ENCODE measurements around the gene MYOG. TPM values are rescaled to one million over a fixed set of nuclear protein-coding genes. Genes with fewer than 3 reads are reported as not detected.

Gene MYOG
- total RNA-seq, 5 donors from 2014 or later (not counting 1 experiment from before 2014, with no cell fraction given): not detected

DNA sequence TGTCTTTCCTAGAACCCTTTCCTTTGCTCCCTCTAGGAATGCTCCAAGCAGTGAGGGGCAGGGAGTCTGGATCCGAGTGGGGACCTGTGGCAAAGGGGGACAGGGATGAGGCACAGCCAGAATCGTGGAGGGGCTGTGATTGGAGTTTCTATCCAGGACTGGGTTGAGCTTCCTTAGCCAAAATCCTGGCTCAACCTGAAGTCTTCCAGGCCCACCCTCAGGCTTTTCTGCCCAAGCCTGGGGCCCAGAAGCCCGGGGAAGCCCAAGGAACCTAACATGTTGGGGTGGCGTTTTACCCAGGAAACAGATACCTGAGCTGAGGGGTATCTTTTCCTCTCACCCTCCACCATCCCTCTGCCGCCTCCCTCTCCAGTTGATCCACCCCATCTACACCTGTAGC is 5.4 kb downstream of the MYOG start:
- no peak overlapping the region for H3K27ac Mint-ChIP-seq
- Histone ChIP-seq H3K4me1 (ENCODE audit: control insufficient read depth in 1 of 2, extremely low read depth in 1 of 2, insufficient read depth in 2 of 2, low read length in 2 of 2) (peaks cover 0 to 9% of the 10 kb centered on the region in 2 experiments), H3K27ac (ENCODE audit: low read length) (no peak overlapping the region), H3K27me3 (replicated peaks in 1 of 2; ENCODE audit: control insufficient read depth in 2 of 2, extremely low read depth in 1 of 2, insufficient read depth in 2 of 2, low read length in 1 of 2) (peaks cover 0 to 64% of the 10 kb centered on the region in 2 experiments), H3K36me3 (ENCODE audit: control insufficient read depth in 2 of 2, extremely low read depth in 1 of 2, insufficient read depth in 1 of 2, low read length in 1 of 2) (no peaks in the 10 kb centered on the region), H3K4me3 (ENCODE audit: control insufficient read depth in 1 of 2, extremely low read depth in 1 of 2, low read length in 1 of 2) (no peak overlapping the region), H3K9me3 (no peaks in the 10 kb centered on the region)
- H3K4me3 Mint-ChIP-seq: no peak overlapping the region
- peaks cover 29 to 45% of the 10 kb centered on the region in 2 donors for H3K27me3 Mint-ChIP-seq
- H3K4me1 Mint-ChIP-seq: peaks cover 5 to 6% (median 5%) of the 10 kb centered on the region in 3 donors
- no peak for ATAC-seq (replicated peaks in 1 of 4)
- 57% methylated on average over 3 of the region's 5 CpGs for WGBS (ENCODE audit: insufficient coverage)
- ChIA-PET POLR2A (no interaction called here), CTCF (no interaction called here)
- DNase-seq: no peak
- H3K36me3 Mint-ChIP-seq: no peaks in the 10 kb centered on the region
- H3K9me3 Mint-ChIP-seq: no peaks in the 10 kb centered on the region

GRCh38 chr1:203078478-203078877 is 7.3 kb downstream of the MYOG start:
- H3K27me3 Mint-ChIP-seq: peaks cover 43 to 60% of the 10 kb centered on the region in 2 donors
- WGBS (ENCODE audit: insufficient coverage): no CpG with 5 or more reads among the region's 3 CpGs
- POLR2A ChIA-PET: interaction anchor here in 1 of 2 donors (0.6 kb wide), 1 partner anchor 72 kb away, joined by 5 read pairs; no protein-coding TSS in a partner anchor

DNA sequence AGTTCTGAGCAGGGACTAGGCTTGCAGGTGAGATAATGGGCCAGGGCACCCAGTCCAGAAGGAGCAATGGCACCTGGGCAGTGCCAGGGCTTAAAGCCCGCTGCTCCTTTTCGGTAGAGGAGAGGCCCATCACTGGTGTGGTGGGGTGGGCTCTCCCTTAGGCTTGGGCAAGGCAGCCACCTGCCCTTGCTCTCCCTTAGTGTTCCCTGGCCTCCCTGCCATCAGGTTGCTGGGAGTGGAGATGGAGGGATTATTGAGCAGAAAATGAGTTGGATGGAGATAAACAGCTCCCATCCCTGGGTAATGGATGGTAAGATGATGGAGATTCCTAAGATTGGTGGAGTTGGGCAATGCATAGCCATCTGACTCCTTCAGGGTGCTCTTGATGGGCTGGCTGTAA is 7.9 kb downstream of the MYOG start:
- H3K27ac Mint-ChIP-seq: no peak overlapping the region
- H3K36me3 Mint-ChIP-seq: no peaks in the 10 kb centered on the region
- no peak overlapping the region for H3K4me3 Mint-ChIP-seq
- no CpG with 5 or more reads among the region's 2 CpGs for WGBS (ENCODE audit: insufficient coverage)
- peaks cover 5 to 11% (median 6%) of the 10 kb centered on the region in 3 donors for H3K4me1 Mint-ChIP-seq
- H3K4me1 ChIP-seq (ENCODE audit: control insufficient read depth in 1 of 2, extremely low read depth in 1 of 2, insufficient read depth in 2 of 2, low read length in 2 of 2): peaks cover 0 to 11% of the 10 kb centered on the region in 2 experiments
- H3K36me3 ChIP-seq (ENCODE audit: control insufficient read depth in 2 of 2, extremely low read depth in 1 of 2, insufficient read depth in 1 of 2, low read length in 1 of 2): no peaks in the 10 kb centered on the region
- H3K27ac ChIP-seq (ENCODE audit: low read length): no peak overlapping the region
- POLR2A ChIA-PET: no interaction called here
- H3K27me3 Mint-ChIP-seq: peaks cover 49 to 64% of the 10 kb centered on the region in 2 donors
- no peaks in the 10 kb centered on the region for H3K9me3 ChIP-seq
- H3K4me3 ChIP-seq (ENCODE audit: control insufficient read depth in 1 of 2, extremely low read depth in 1 of 2, low read length in 1 of 2): no peak overlapping the region
- CTCF ChIA-PET: no interaction called here
- ATAC-seq (replicated peaks in 1 of 4) (no peak), DNase-seq (no peak)
- no peaks in the 10 kb centered on the region for H3K9me3 Mint-ChIP-seq
- H3K27me3 ChIP-seq (replicated peaks in 1 of 2; ENCODE audit: control insufficient read depth in 2 of 2, extremely low read depth in 1 of 2, insufficient read depth in 2 of 2, low read length in 1 of 2): peaks cover 0 to 65% of the 10 kb centered on the region in 2 experiments

More at GRCh38 chr1:203078478-203078877, 7.3 kb downstream of the MYOG start:
- Histone ChIP-seq H3K36me3 (ENCODE audit: control insufficient read depth in 2 of 2, extremely low read depth in 1 of 2, insufficient read depth in 1 of 2, low read length in 1 of 2) (no peaks in the 10 kb centered on the region), H3K4me3 (ENCODE audit: control insufficient read depth in 1 of 2, extremely low read depth in 1 of 2, low read length in 1 of 2) (no peak overlapping the region), H3K27ac (ENCODE audit: low read length) (no peak overlapping the region), H3K4me1 (ENCODE audit: control insufficient read depth in 1 of 2, extremely low read depth in 1 of 2, insufficient read depth in 2 of 2, low read length in 2 of 2) (peaks cover 0 to 11% of the 10 kb centered on the region in 2 experiments), H3K27me3 (replicated peaks in 1 of 2; ENCODE audit: control insufficient read depth in 2 of 2, extremely low read depth in 1 of 2, insufficient read depth in 2 of 2, low read length in 1 of 2) (peaks cover 0 to 66% of the 10 kb centered on the region in 2 experiments), H3K9me3 (no peaks in the 10 kb centered on the region)
- H3K4me3 Mint-ChIP-seq: no peak overlapping the region
- no peaks in the 10 kb centered on the region for H3K36me3 Mint-ChIP-seq
- CTCF ChIA-PET: no interaction called here
- H3K4me1 Mint-ChIP-seq: peaks cover 5 to 11% (median 6%) of the 10 kb centered on the region in 3 donors
- H3K27ac Mint-ChIP-seq: no peak overlapping the region
- no peak for DNase-seq
- H3K9me3 Mint-ChIP-seq: no peaks in the 10 kb centered on the region
- ATAC-seq (replicated peaks in 1 of 4): no peak

DNA sequence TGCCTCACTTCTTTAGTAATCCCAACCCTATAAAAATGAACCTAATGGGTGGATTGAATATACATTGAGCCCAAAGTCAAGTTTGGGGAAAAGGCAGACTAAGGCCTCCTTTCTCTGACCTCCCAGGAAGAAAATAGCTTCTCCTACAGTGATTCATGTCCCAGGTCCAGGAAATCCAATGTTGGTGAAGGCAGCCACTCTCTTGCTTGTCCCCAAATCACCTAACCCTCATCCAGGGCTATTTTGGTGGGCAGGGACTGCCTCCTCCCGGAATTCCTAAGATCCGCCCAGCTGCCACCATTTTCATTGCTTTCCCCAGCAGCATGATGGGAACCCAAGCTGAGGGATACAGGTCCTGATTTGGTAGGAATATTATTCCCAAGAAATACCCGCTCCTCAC is 8.4 kb downstream of the MYOG start:
- Mint-ChIP-seq H3K27ac (no peak overlapping the region), H3K27me3 (peaks cover 51 to 64% of the 10 kb centered on the region in 2 donors), H3K4me1 (peaks cover 5 to 11% (median 6%) of the 10 kb centered on the region in 3 donors), H3K9me3 (no peaks in the 10 kb centered on the region), H3K36me3 (no peaks in the 10 kb centered on the region), H3K4me3 (peak overlapping the region in 1 of 3 donors; percentile 14)
- H3K36me3 ChIP-seq (ENCODE audit: control insufficient read depth in 2 of 2, extremely low read depth in 1 of 2, insufficient read depth in 1 of 2, low read length in 1 of 2): no peaks in the 10 kb centered on the region
- H3K27me3 ChIP-seq (replicated peaks in 1 of 2; ENCODE audit: control insufficient read depth in 2 of 2, extremely low read depth in 1 of 2, insufficient read depth in 2 of 2, low read length in 1 of 2): peaks cover 0 to 61% of the 10 kb centered on the region in 2 experiments
- H3K4me3 ChIP-seq (ENCODE audit: control insufficient read depth in 1 of 2, extremely low read depth in 1 of 2, low read length in 1 of 2): no peak overlapping the region
- POLR2A ChIA-PET: no interaction called here
- ATAC-seq (replicated peaks in 1 of 4) (no peak), DNase-seq (no peak)
- WGBS (ENCODE audit: insufficient coverage): no CpG with 5 or more reads among the region's 3 CpGs
- H3K9me3 ChIP-seq: no peaks in the 10 kb centered on the region
- H3K27ac ChIP-seq (ENCODE audit: low read length): no peak overlapping the region
- CTCF ChIA-PET: no interaction called here
- peaks cover 0 to 11% of the 10 kb centered on the region in 2 experiments for H3K4me1 ChIP-seq (ENCODE audit: control insufficient read depth in 1 of 2, extremely low read depth in 1 of 2, insufficient read depth in 2 of 2, low read length in 2 of 2)

DNA sequence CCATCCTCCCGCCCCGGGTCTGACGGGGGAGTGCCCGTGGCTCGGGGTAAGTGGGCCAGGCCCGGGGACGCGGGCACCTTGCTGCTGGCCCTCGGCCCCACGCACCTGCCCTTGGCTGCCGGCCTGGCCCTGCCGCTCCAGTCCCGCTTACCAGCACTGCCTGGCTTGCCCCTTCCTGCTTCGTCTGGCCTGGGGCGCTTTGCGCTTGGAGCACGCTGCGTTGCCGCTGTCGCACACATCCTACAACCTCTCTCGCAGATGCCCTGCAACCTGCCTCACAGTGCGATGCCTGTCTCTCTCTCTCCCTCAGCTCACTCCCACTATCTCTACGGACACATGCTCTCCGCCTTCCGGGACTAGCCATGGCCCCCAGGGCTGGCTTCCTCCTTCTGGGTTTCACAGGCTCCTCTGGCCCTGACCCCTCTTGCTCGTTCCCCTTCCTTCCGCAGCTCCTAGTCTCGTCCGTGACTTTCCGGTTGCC is 9.7 kb downstream of the MYOG start:
- ChIA-PET CTCF (no interaction called here), POLR2A (no interaction called here)
- H3K27me3 ChIP-seq (replicated peaks in 1 of 2; ENCODE audit: control insufficient read depth in 2 of 2, extremely low read depth in 1 of 2, insufficient read depth in 2 of 2, low read length in 1 of 2): peaks cover 0 to 54% of the 10 kb centered on the region in 2 experiments
- no peaks in the 10 kb centered on the region for H3K9me3 Mint-ChIP-seq
- H3K4me3 ChIP-seq (ENCODE audit: control insufficient read depth in 1 of 2, extremely low read depth in 1 of 2, low read length in 1 of 2): peak overlapping the region in 1 of 2 donors; percentile 51
- peaks cover 5 to 11% (median 6%) of the 10 kb centered on the region in 3 donors for H3K4me1 Mint-ChIP-seq
- H3K36me3 Mint-ChIP-seq: no peaks in the 10 kb centered on the region
- peaks cover 47 to 60% of the 10 kb centered on the region in 2 donors for H3K27me3 Mint-ChIP-seq
- H3K27ac Mint-ChIP-seq: no peak overlapping the region
- peaks cover 0 to 11% of the 10 kb centered on the region in 2 experiments for H3K4me1 ChIP-seq (ENCODE audit: control insufficient read depth in 1 of 2, extremely low read depth in 1 of 2, insufficient read depth in 2 of 2, low read length in 2 of 2)
- peak in 1 of 4 experiments; percentile 27 for ATAC-seq (replicated peaks in 1 of 4)
- H3K4me3 Mint-ChIP-seq: peak overlapping the region; percentile 32 to 76 (median 56)
- no peak overlapping the region for H3K27ac ChIP-seq (ENCODE audit: low read length)
- no peaks in the 10 kb centered on the region for H3K9me3 ChIP-seq
- no peak for DNase-seq
- WGBS (ENCODE audit: insufficient coverage): 9% methylated on average over 25 of the region's 30 CpGs
- H3K36me3 ChIP-seq (ENCODE audit: control insufficient read depth in 2 of 2, extremely low read depth in 1 of 2, insufficient read depth in 1 of 2, low read length in 1 of 2): no peaks in the 10 kb centered on the region

DNA sequence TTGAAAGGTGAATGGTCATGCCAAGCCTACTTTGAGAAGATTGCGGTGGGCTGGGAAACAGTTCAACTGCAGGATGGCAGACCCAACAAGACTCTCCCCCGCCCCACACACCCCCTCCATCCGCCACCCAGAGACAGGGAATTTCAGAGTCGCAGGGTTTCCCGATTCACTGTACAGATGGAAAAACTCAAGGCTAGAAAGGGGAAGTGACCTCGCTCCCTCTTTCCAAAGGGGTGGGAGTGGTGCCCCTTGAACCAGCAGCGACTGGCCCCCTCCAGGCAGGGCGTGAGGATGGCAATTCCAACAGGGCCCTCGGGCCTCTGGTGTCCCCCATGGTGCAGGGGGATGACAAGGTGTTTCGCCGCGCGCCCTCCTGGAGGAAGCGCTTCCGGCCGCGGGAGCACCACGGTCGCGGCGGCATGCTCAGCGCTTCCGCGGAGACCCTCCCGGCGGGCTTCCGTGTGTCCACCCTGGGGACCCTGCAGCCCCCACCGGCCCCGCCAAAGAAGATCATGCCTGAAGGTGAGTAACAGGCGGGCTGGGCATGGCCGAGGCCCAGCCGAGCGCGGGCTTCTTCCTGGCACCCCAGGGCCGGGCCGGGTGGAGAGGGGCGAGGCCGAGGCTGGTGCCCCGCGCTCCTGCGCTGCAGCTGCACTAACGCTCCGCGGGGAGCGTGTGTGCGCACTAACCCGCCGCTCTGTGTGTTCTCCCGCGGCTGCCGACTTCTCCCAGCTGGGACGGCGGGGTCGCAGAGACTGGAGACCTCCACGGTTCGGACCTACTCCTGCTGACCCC is 10.4 kb downstream of the MYOG start:
- peak overlapping the region in 1 of 3 donors; percentile 76 for H3K4me3 Mint-ChIP-seq
- ChIA-PET POLR2A (no interaction called here), CTCF (no interaction called here)
- no peak overlapping the region for H3K27ac Mint-ChIP-seq
- Histone ChIP-seq H3K27ac (ENCODE audit: low read length) (no peak overlapping the region), H3K4me1 (ENCODE audit: control insufficient read depth in 1 of 2, extremely low read depth in 1 of 2, insufficient read depth in 2 of 2, low read length in 2 of 2) (peaks cover 0 to 11% of the 10 kb centered on the region in 2 experiments), H3K4me3 (ENCODE audit: control insufficient read depth in 1 of 2, extremely low read depth in 1 of 2, low read length in 1 of 2) (peak overlapping the region in 1 of 2 donors; percentile 51), H3K27me3 (replicated peaks in 1 of 2; ENCODE audit: control insufficient read depth in 2 of 2, extremely low read depth in 1 of 2, insufficient read depth in 2 of 2, low read length in 1 of 2) (peaks cover 0 to 51% of the 10 kb centered on the region in 2 experiments), H3K36me3 (ENCODE audit: control insufficient read depth in 2 of 2, extremely low read depth in 1 of 2, insufficient read depth in 1 of 2, low read length in 1 of 2) (no peaks in the 10 kb centered on the region), H3K9me3 (no peaks in the 10 kb centered on the region)
- H3K27me3 Mint-ChIP-seq: peaks cover 47 to 59% of the 10 kb centered on the region in 2 donors
- no peaks in the 10 kb centered on the region for H3K36me3 Mint-ChIP-seq
- peak in 3 of 4 experiments; percentile 42 to 58 (median 52) for ATAC-seq (replicated peaks in 1 of 4)
- peaks cover 5 to 11% (median 6%) of the 10 kb centered on the region in 3 donors for H3K4me1 Mint-ChIP-seq
- DNase-seq: peak in 1 of 35 experiments; percentile 2
- no peaks in the 10 kb centered on the region for H3K9me3 Mint-ChIP-seq
- 2% methylated on average over 52 of the region's 56 CpGs for WGBS (ENCODE audit: insufficient coverage)

All from T-cell (primary cell).